SKM-1 treated with dmso at 0.1 percent for 144 hours (cell line): Measurements from ENCODE around the gene HAT1.
"Not testable (repeated sequence)": the region's sequence is repeated elsewhere in the genome, so short reads cannot be mapped to it uniquely, and the experiment has no call there.

Experiments
- DNase-seq: peaks from one replicate; lab custom pipeline; 2025; ENCODE audit not compliant: unreplicated experiment; lab: John Stamatoyannopoulos, UW

Gene HAT1

GRCh38 chr2:171968509-171968908 is 46.2 kb downstream of the HAT1 start:
- no peak for DNase-seq

GRCh38 chr2:171972329-171972982 is 50.2 kb downstream of the HAT1 start:
- no peak for DNase-seq

- no peak for DNase-seq
Measured at GRCh38 chr2:171979103-171979502, 56.8 kb downstream of the HAT1 start.

GRCh38 chr2:171983924-171984323 is 61.7 kb downstream of the HAT1 start:
- not testable (repeated sequence) for DNase-seq

- no peak for DNase-seq
Measured at GRCh38 chr2:171985076-171985475, 62.8 kb downstream of the HAT1 start.

GRCh38 chr2:171986778-171987177 is 64.5 kb downstream of the HAT1 start:
- no peak for DNase-seq

DNA sequence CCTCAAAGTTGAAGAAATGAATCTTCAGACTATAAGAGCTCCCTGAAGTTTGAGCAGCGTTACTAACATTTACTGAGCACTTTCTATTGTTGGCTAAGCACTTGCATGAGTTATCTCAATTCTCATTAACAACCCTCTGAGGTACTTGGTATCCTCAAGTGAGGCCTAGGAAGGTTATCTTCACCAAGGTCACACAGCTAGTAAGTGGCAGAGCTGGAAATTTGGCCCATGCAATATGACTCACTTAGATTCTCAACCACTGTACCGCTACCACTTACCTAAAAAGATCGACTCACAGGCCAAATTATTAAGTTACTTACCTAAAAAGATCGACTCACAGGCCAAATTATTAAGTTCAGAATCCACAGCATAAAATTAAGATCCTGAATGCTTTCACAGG is 68.8 kb downstream of the HAT1 start:
- DNase-seq: no peak

DNA sequence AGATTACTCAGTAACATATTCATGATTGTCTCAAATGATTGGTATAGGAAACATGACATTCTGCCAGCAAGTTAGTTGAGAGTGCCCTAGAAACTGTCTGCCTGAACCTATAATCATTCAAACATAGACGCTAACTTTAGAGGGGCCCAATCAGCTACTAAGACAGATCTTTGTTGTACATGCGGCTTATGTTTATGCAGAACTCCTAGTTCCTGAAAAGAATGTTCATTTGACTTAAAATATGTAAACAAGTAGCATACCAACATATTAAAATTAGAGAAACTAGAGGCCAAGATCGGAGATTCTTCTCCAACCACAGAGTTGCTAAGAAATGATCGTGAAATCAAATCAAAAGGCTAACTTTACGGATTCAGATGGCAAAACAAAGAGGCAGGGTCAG is 73.3 kb downstream of the HAT1 start:
- DNase-seq: no peak

- DNase-seq: no peak
Measured at GRCh38 chr2:171996021-171996420, 73.8 kb downstream of the HAT1 start.

- DNase-seq: not testable (repeated sequence)
Measured at GRCh38 chr2:171997031-171997430, 74.8 kb downstream of the HAT1 start.

- DNase-seq: no peak
Measured at GRCh38 chr2:171999161-171999560, 76.9 kb downstream of the HAT1 start.

- peak; percentile 85 for DNase-seq
Measured at GRCh38 chr2:171999604-172000469, 77.6 kb downstream of the HAT1 start, which contains the start of gene METAP1D. Gene METAP1D, plus strand, starts transcription at chr2:171999953. Its CDS starts 17 bp downstream, at chr2:171999970.

DNA sequence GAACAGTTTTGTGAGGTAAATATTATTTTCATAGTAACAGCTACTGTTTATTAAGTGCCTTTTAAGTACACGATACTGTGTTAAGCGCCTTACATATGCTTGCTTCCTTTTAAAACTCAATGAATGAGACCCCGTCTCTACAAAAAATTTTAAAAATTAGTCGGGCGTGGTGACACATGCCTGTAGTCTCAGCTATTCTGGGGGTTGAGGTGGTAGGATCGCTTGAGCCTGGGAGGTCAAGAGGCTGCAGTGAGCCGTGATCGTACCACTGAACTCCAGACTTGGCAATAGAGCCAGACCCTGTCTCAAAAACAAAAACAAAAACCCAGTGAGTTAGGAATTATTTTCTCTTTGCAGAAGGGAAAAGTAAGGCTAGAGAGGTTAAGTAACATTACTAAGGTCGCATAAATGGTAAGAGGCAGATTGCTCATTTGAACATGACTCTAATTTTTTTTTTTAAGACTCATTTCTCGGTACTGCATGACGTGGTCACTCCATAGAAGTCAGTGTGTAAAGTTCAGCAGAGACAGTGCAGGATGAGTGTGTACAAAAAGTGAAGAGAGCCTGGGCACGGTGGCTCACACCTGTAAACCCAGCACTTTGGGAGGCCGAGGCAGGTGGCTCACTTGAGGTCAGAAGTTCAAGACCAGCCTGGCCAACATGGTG is 78.6 kb downstream of the HAT1 start:
- no peak for DNase-seq

DNA sequence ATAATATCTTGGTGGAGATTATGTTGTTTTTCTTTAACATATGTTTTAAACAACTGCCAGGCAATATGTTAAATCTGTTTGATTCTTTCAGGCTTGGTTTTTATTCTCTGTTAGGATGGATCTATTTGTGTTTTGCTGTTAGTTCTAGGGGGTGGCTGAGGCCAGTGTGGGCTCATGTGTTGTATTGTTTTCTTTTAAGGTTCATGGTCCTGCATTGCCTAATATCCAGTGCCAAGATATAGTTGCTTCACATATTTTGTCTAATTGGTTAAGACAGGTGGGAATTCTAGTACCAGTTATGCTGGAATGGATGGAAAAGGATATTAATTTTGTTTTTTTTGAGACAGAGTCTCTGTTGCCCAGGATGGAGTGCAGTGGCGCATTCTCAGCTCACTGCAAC is 85.1 kb downstream of the HAT1 start:
- DNase-seq: no peak

DNA sequence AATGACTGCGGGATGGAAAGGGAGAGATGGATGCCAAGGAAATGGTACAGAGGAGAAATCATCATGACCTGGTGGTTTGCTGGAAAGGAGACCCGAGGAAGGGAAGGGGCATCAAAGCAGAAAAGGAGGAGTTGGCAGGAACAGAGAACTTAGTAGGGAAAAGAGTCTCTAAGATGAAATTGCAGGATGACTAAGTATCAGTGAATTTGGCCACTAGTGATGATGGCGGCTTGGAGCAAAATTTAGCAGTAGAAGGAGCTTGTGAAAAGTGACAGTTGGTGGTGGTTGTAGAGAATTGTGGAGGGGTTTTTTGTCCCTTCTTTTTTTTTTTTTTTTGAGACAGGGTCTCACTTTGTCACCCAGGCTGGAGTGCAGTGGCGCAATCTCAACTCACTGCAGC is 87.6 kb downstream of the HAT1 start:
- no peak for DNase-seq

DNA sequence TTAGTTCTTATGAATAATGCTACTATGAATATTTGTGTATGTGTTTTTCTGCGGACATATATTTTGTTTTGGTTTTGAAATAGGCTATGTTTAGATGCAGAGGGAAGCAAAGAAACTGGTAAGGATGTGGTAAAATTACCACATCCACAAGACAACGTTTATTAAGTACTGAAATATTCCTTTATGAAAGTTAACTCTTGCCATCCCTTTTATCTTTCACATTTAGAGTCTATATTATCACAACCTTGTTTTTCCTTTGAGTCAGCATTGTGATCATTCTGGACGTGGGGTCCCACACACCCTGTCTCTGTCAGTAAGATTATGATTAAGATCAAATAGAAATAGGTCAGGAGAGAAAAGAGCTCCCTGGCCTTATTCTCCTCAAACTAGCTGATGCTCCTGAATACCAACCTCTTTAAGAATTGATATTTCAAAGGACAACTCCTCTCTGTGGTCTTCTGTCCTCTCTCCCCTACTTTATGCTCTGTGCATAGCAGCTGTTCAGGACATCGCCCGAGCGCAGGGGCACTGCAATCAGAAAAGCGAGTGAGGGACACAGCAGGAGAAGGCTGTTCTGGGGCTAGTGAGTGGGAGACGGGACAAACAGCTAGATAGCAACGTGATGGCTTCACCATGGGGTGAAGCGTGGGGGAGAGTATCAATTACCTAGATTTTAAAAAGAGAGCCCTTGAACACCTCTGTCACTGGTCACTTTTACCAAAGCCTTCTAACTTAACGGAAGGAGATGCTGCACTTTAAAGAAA is 89.7 kb downstream of the HAT1 start:
- DNase-seq: no peak

DNA sequence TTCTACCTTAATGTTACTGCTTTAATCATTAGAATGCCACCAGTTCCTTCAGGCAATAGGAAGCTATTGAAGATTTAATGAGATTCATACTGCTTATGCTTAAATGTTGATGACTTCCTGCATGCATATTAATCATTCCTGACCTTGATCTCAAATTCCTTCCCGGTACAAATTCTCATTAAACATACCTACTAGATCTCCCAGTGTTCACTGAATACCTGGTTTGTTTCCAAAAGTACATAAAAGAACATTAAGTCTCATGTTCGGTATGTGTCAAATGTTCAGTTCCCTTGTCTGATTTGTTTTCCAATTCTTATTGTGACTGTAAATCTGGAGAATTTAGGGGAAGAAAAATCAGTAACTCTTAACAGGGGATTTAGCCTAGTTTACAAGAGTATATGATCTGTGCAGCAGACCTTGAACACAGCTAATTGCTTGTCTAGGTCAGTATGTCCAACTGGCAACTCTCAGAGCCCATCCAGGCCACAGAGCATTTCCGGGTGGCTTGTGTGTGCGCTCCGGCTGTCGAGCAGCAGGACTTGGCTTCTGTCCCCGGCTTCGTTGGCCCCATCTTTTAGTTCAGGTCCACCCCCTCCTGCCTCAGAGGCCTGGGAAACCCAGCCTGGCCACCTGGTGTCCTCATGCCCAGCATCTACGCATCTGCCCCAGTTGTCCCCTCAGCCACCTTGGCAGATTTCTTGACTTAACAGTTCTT is 90.6 kb downstream of the HAT1 start:
- DNase-seq: no peak

DNA sequence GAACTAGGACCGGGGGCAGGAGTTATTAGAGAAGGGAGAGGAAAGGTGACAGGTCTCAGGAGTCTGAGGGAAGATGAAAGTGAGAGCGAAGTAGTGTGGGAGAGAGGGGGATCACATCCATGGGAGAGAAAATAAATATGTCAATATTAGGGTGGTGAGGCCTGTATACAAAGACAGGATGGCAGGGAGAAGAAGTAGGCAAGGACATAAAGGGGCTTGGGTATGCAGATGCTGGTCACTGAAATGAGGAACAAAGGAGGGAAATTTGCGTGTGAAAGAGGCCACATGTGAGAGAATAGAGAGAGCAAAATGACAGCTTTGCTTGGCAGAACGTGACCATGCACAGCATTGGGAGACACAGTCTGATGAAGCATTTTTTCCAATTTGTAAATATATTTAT is 91.1 kb downstream of the HAT1 start:
- DNase-seq: peak; percentile 67

- peak; percentile 15 for DNase-seq
Measured at GRCh38 chr2:172021074-172021931, 99.0 kb downstream of the HAT1 start.

DNA sequence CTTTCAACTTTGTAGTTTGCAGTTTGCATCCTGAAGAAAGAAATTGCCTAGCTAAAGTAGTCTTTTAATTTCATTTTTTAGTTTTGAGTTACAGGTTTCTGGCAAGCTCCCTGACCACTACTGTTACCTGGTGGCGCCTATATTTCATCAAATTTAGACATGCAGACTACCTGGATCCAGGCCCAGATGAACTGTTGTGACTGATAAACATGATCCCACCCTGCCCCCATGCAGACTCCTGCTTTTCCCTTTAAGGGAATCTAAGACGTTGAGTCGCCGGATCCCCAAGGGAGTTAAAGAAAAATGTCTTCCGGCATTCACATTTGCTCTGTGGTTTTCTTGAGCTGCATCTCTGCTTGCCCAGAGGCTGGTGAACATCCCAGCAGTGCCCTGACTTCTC is 99.7 kb downstream of the HAT1 start:
- DNase-seq: no peak
